Pericardium fibroblast (primary cell): ENCODE results near the gene TRIM21. TPM values are rescaled to one million over a fixed set of nuclear protein-coding genes. Genes with fewer than 3 reads are reported as not detected.

Experiments used
- total RNA-seq: library from RNA; depleted of rRNA; stranded (reverse); fragments of >200 nt; gene quantifications from 2 replicates; pipeline ENCODE4 v1.2.3, GENCODE V29; 2015

The TRIM21 gene
- total RNA-seq, result 10.6 and 11.1 TPM in 2 replicates

DNA sequence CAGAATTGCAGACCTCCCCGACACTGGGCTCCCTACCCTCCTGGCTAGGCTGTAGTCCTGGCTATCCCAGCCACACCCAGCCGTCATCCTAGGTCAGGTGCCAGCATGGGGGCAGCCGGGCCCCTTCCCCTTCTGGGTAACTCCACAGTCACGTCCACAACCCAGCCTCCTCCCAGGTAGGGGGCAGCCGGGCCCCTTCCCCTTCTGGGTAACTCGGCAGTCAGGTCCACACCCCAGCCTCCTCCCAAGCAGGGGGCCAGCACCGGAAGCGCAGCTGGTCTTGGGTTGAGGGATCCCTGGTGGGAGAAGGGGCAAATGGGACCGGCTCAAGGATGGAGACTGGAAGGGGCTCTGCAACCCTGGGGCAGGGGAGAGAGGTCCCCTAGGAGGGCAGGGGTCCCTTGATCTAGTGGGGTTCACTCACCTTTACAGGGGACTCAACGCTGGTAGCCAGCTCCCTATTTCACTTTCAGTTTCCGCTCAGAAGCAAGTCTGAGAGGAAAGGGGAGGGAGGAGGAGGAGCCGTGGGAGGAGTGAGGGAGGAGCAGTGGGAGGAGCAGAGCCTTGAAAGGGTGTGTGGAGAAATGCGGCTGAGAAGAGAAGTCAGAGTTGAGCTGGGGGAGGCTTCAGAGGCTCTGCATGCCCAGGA is at the start of gene TRIM21:
Gene TRIM21 (minus strand): TSS at position 494 of the 649 bp plus-strand sequence. CDS start 3,293 bp downstream, outside the sequence.

DNA sequence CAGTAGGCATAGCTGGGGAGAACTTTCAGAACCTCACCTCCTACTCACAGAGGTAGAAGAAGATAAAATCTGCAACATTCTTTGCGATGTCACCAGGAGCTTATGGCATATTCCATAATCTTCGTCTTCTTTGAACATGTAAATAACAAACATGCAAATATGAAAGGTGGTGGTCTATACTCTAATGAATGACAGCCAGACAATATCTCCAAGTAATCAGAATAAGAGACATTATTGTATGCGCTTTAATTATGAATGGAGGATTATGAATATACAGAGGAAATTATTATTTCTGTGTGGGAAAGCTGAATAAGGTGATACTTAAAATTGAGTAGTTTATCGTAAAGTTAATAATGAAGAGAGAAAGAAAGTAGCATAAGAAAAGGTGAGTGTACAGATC is 25.2 kb downstream of the TRIM21 start, which contains the start of gene OR52B4:
Gene OR52B4 (minus strand): TSS at position 101 of the 400 bp plus-strand sequence. CDS start 91 bp downstream, at position 10.

Other genes with a start within 250 kb of the TRIM21 start
- not detected in 2 replicates for gene OR52B4, start 25.3 kb downstream of the TRIM21 start, total RNA-seq
- not detected in 2 replicates for gene OR52K2, start 55.6 kb upstream of the TRIM21 start, total RNA-seq
- not detected in 2 replicates for gene OR52K1, start 88.9 kb upstream of the TRIM21 start, total RNA-seq
- gene OR52M1, start 151.5 kb upstream of the TRIM21 start, total RNA-seq, result not detected in 2 replicates
- not detected in 2 replicates for gene OR52I2, start 188.0 kb upstream of the TRIM21 start, total RNA-seq
- not detected in 2 replicates for gene OR52I1, start 200.3 kb upstream of the TRIM21 start, total RNA-seq
- 7.2 and 12.2 TPM in 2 replicates for gene TRIM68, start 214.5 kb upstream of the TRIM21 start, total RNA-seq
- not detected in 2 replicates for gene OR51D1, start 243.8 kb upstream of the TRIM21 start, total RNA-seq